WTC11 (cell line): ENCODE results near the gene SNX14. TPM values are rescaled to one million over a fixed set of nuclear protein-coding genes. Genes with fewer than 3 reads are reported as not detected.

ENCODE experiments used
- ATAC-seq: fragments of 200-7000 bp; cut with Tn5 transposase; 2 replicates; pipeline ENCODE4 v1.10.0; 2021; ENCODE audit warnings: mild to moderate bottlenecking, moderate library complexity
- CTCF ChIA-PET: fragments of 300-600 bp; sonication (Branson Sonifier 250); formaldehyde crosslinking; loops from one replicate; lab custom pipeline; 2021; ENCODE audit warnings: antibody characterized with exemption; lab: Charles Lee
- POLR2A ChIA-PET: fragments of 350-600 bp; sonication (Branson Sonifier 250); formaldehyde crosslinking; loops from one replicate; lab custom pipeline; 2021; ENCODE audit warnings: antibody characterized with exemption; lab: Charles Lee
- DNase-seq: peaks from one replicate; pipeline ENCODE4 v3.0.0; 2021; ENCODE audit warnings: low spot score
- H3K27ac Mint-ChIP-seq: 2 replicates; pipeline ENCODE4 v1.8.0; 2021; ENCODE audit warnings: mixed read lengths
- H3K27me3 Mint-ChIP-seq: 2 replicates; pipeline ENCODE4 v1.8.0; 2021; ENCODE audit warnings: low read depth, mild to moderate bottlenecking, moderate library complexity, mixed read lengths
- H3K36me3 Mint-ChIP-seq: 2 replicates; pipeline ENCODE4 v1.8.0; 2021; ENCODE audit warnings: mixed read lengths
- H3K4me1 Mint-ChIP-seq: 2 replicates; pipeline ENCODE4 v1.8.0; 2022; ENCODE audit warnings: mixed read lengths
- H3K4me3 Mint-ChIP-seq: 2 replicates; pipeline ENCODE4 v1.8.0; 2021; ENCODE audit warnings: mild to moderate bottlenecking, moderate library complexity, mixed read lengths
- H3K9me3 Mint-ChIP-seq: 2 replicates; pipeline ENCODE4 v1.8.0; 2021; ENCODE audit warnings: mixed read lengths
- CREM ChIP-seq: sonication (generic); formaldehyde crosslinking; IDR thresholded peaks from 2 replicates; pipeline ENCODE4 v1.8.1; 2022; ENCODE audit warnings: mild to moderate bottlenecking, missing genetic modification reagents, moderate library complexity
- ELF4 ChIP-seq: sonication (generic); formaldehyde crosslinking; IDR thresholded peaks from 2 replicates; pipeline ENCODE4 v1.8.1; 2022; ENCODE audit warnings: low read depth, mild to moderate bottlenecking, moderate library complexity, missing genetic modification reagents
- FOXP1 ChIP-seq: sonication (generic); formaldehyde crosslinking; IDR thresholded peaks from 2 replicates; pipeline ENCODE4 v1.8.0; 2022; ENCODE audit warnings: missing genetic modification reagents, mild to moderate bottlenecking, moderate library complexity, borderline replicate concordance
- GTF2I ChIP-seq: fragments of 250-450 bp; sonication (Bioruptor Pico); conservative IDR thresholded peaks from 2 replicates; pipeline ENCODE4 v1.4.0; 2021; ENCODE audit warnings: mild to moderate bottlenecking
- NR2C2 ChIP-seq: sonication (generic); formaldehyde crosslinking; IDR thresholded peaks from 2 replicates; pipeline ENCODE4 v1.8.0; 2022; ENCODE audit warnings: mild to moderate bottlenecking, missing genetic modification reagents
- PRRX2 ChIP-seq: fragments of 250-450 bp; sonication (Bioruptor Pico); IDR thresholded peaks from 2 replicates; pipeline ENCODE4 v1.8.0; 2021; ENCODE audit warnings: mild to moderate bottlenecking
- SOX15 ChIP-seq: fragments of 250-450 bp; sonication (Bioruptor Pico); IDR thresholded peaks from 2 replicates; pipeline ENCODE4 v1.9.0; 2021; ENCODE audit warnings: mild to moderate bottlenecking
- ZNF121 ChIP-seq: sonication (generic); formaldehyde crosslinking; IDR thresholded peaks from 2 replicates; pipeline ENCODE4 v1.8.0; 2023; ENCODE audit warnings: missing genetic modification reagents
- ZNF396 ChIP-seq: fragments of 250-450 bp; sonication (Bioruptor Pico); IDR thresholded peaks from 2 replicates; pipeline ENCODE4 v1.8.0; 2021; ENCODE audit warnings: mild to moderate bottlenecking, moderate library complexity, borderline replicate concordance
- ZNF416 ChIP-seq: fragments of 250-450 bp; sonication (Bioruptor Pico); IDR thresholded peaks from 2 replicates; pipeline ENCODE4 v1.9.0; 2021; ENCODE audit warnings: mild to moderate bottlenecking, inconsistent platforms
- ZNF671 ChIP-seq: fragments of 250-450 bp; sonication (Bioruptor Pico); IDR thresholded peaks from 2 replicates; pipeline ENCODE4 v1.8.0; 2021; ENCODE audit warnings: mild to moderate bottlenecking
- total RNA-seq: library from RNA; stranded (reverse); gene quantifications from 3 replicates; pipeline ENCODE4 v1.2.3, GENCODE V29; 2021
- TF ChIP-seq, protein P1 (sequence below): fragments of 250-450 bp; sonication (Bioruptor Pico); IDR thresholded peaks from 2 replicates; pipeline ENCODE4 v1.9.0; 2021; ENCODE audit warnings: mild to moderate bottlenecking, borderline replicate concordance
- TF ChIP-seq, protein P2 (sequence below): sonication (generic); formaldehyde crosslinking; IDR thresholded peaks from 2 replicates; pipeline ENCODE4 v1.8.0; 2023; ENCODE audit warnings: mild to moderate bottlenecking, missing genetic modification reagents
- TF ChIP-seq, protein P3 (sequence below): sonication (generic); formaldehyde crosslinking; IDR thresholded peaks from 2 replicates; pipeline ENCODE4 v1.8.0; 2022; ENCODE audit warnings: mild to moderate bottlenecking, missing genetic modification reagents
- TF ChIP-seq, protein P4 (sequence below): fragments of 250-450 bp; sonication (Bioruptor Pico); IDR thresholded peaks from 2 replicates; pipeline ENCODE4 v1.9.0; 2021; ENCODE audit warnings: mild to moderate bottlenecking
- TF ChIP-seq, protein P5 (sequence below): fragments of 200-600 bp; IDR thresholded peaks from 2 replicates; pipeline ENCODE4 v1.8.0; 2022; ENCODE audit warnings: antibody characterized with exemption
- TF ChIP-seq, protein P6 (sequence below): sonication (generic); formaldehyde crosslinking; IDR thresholded peaks from 2 replicates; pipeline ENCODE4 v1.8.0; 2023; ENCODE audit warnings: missing genetic modification reagents
- TF ChIP-seq, protein P7 (sequence below): fragments of 250-450 bp; sonication (Bioruptor Pico); IDR thresholded peaks from 2 replicates; pipeline ENCODE4 v1.8.0; 2021; ENCODE audit warnings: mild to moderate bottlenecking
- TF ChIP-seq, protein P8 (sequence below): sonication (generic); formaldehyde crosslinking; IDR thresholded peaks from 2 replicates; pipeline ENCODE4 v1.8.1; 2023; ENCODE audit warnings: mild to moderate bottlenecking, moderate library complexity, missing genetic modification reagents
- TF ChIP-seq, protein P9 (sequence below): sonication (generic); formaldehyde crosslinking; IDR thresholded peaks from 2 replicates; pipeline ENCODE4 v1.8.1; 2022; ENCODE audit warnings: missing genetic modification reagents, borderline replicate concordance

SNX14 gene
- total RNA-seq, 1 experiment from 2014 or later, result 34.3 TPM

DNA sequence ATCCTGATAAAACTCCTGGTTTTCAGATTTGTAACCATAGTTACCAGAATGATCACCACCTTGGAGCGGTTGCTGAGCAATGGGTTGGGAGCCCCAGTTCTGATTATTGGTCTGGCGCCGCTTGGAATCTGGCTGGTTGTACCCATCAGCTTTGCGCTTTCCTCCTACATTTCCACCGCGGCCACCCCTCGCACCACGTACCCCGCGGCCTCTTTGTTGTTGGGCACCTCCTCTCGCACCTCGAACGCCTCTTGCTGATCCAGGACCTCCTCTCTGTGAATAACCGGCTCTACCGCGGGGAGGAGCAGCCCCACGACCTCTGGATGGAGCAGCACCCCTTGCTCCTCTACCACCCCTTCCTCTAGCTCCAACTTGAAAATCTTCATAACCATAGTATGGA, 21.1 kb upstream of the SNX14 start (continued):
- TF ChIP-seq, protein P1, sequence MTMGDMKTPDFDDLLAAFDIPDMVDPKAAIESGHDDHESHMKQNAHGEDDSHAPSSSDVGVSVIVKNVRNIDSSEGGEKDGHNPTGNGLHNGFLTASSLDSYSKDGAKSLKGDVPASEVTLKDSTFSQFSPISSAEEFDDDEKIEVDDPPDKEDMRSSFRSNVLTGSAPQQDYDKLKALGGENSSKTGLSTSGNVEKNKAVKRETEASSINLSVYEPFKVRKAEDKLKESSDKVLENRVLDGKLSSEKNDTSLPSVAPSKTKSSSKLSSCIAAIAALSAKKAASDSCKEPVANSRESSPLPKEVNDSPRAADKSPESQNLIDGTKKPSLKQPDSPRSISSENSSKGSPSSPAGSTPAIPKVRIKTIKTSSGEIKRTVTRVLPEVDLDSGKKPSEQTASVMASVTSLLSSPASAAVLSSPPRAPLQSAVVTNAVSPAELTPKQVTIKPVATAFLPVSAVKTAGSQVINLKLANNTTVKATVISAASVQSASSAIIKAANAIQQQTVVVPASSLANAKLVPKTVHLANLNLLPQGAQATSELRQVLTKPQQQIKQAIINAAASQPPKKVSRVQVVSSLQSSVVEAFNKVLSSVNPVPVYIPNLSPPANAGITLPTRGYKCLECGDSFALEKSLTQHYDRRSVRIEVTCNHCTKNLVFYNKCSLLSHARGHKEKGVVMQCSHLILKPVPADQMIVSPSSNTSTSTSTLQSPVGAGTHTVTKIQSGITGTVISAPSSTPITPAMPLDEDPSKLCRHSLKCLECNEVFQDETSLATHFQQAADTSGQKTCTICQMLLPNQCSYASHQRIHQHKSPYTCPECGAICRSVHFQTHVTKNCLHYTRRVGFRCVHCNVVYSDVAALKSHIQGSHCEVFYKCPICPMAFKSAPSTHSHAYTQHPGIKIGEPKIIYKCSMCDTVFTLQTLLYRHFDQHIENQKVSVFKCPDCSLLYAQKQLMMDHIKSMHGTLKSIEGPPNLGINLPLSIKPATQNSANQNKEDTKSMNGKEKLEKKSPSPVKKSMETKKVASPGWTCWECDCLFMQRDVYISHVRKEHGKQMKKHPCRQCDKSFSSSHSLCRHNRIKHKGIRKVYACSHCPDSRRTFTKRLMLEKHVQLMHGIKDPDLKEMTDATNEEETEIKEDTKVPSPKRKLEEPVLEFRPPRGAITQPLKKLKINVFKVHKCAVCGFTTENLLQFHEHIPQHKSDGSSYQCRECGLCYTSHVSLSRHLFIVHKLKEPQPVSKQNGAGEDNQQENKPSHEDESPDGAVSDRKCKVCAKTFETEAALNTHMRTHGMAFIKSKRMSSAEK, result no peak
- TF ChIP-seq FOXP1 (CRISPR knock-in tag), result no peak
- TF ChIP-seq, protein P2, sequence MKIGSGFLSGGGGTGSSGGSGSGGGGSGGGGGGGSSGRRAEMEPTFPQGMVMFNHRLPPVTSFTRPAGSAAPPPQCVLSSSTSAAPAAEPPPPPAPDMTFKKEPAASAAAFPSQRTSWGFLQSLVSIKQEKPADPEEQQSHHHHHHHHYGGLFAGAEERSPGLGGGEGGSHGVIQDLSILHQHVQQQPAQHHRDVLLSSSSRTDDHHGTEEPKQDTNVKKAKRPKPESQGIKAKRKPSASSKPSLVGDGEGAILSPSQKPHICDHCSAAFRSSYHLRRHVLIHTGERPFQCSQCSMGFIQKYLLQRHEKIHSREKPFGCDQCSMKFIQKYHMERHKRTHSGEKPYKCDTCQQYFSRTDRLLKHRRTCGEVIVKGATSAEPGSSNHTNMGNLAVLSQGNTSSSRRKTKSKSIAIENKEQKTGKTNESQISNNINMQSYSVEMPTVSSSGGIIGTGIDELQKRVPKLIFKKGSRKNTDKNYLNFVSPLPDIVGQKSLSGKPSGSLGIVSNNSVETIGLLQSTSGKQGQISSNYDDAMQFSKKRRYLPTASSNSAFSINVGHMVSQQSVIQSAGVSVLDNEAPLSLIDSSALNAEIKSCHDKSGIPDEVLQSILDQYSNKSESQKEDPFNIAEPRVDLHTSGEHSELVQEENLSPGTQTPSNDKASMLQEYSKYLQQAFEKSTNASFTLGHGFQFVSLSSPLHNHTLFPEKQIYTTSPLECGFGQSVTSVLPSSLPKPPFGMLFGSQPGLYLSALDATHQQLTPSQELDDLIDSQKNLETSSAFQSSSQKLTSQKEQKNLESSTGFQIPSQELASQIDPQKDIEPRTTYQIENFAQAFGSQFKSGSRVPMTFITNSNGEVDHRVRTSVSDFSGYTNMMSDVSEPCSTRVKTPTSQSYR (CRISPR knock-in tag), result no peak
- TF ChIP-seq, protein P3, sequence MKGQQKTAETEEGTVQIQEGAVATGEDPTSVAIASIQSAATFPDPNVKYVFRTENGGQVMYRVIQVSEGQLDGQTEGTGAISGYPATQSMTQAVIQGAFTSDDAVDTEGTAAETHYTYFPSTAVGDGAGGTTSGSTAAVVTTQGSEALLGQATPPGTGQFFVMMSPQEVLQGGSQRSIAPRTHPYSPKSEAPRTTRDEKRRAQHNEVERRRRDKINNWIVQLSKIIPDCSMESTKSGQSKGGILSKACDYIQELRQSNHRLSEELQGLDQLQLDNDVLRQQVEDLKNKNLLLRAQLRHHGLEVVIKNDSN, result no peak

DNA sequence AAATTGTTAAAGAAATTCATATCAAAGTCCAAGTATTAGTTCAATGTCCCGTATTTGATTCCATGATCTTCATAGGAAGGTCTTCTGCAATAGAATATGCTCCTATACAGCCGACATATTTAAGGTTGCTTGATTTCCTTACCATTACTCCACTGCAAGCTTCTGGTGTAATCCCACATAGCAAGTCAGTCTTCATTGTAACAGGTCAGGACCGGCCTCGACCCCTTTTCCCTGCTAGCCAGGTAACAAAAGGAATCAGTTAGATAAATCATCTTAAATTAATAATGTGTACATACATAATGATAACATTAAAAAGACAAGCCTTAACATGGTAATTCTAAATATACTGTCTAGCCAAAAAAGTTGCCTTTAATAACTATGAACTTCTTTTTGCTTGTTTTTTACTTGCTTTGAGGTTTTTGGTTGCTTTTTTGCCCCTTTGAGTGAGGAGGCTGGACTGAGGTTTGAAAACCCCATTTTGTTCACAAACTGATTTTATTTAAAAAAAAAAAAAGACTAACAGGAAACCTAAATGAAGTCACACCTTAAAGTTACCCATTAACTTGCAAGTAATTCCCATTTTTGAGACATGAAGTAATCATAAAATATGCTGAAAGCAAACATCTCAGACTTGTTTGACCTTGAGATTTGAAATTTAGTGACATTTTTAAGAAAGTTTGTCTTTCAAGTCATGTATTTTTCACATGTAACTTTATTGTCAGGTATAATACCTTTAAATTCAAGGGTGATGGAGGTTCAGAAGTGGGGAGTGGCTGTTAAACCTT, 19.2 kb upstream of the SNX14 start:
- ATAC-seq (no peak), DNase-seq (no peak)
- Mint-ChIP-seq H3K27ac (no peak overlapping the region), H3K9me3 (no peaks in the 10 kb centered on the region), H3K4me1 (0 out of 2 replicates have a peak, but pooled peaks cover 4% of the 10 kb centered on the region), H3K36me3 (peaks cover 59% of the 10 kb centered on the region), H3K27me3 (no peaks in the 10 kb centered on the region), H3K4me3 (no peak overlapping the region)
- ChIA-PET CTCF (no interaction called here), POLR2A (no interaction called here)
- TF ChIP-seq CREM (CRISPR knock-in tag) (no peak), NR2C2 (CRISPR knock-in tag) (no peak), GTF2I (CRISPR knock-in tag) (no peak), ZNF121 (CRISPR knock-in tag) (no peak), PRRX2 (no peak), SOX15 (CRISPR knock-in tag) (no peak), ZNF671 (no peak), ZNF416 (CRISPR knock-in tag) (no peak), ZNF396 (CRISPR knock-in tag) (no peak), ELF4 (CRISPR knock-in tag) (no peak)
- TF ChIP-seq, protein P4, sequence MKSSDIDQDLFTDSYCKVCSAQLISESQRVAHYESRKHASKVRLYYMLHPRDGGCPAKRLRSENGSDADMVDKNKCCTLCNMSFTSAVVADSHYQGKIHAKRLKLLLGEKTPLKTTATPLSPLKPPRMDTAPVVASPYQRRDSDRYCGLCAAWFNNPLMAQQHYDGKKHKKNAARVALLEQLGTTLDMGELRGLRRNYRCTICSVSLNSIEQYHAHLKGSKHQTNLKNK (CRISPR knock-in tag), result no peak
- TF ChIP-seq, protein P5, sequence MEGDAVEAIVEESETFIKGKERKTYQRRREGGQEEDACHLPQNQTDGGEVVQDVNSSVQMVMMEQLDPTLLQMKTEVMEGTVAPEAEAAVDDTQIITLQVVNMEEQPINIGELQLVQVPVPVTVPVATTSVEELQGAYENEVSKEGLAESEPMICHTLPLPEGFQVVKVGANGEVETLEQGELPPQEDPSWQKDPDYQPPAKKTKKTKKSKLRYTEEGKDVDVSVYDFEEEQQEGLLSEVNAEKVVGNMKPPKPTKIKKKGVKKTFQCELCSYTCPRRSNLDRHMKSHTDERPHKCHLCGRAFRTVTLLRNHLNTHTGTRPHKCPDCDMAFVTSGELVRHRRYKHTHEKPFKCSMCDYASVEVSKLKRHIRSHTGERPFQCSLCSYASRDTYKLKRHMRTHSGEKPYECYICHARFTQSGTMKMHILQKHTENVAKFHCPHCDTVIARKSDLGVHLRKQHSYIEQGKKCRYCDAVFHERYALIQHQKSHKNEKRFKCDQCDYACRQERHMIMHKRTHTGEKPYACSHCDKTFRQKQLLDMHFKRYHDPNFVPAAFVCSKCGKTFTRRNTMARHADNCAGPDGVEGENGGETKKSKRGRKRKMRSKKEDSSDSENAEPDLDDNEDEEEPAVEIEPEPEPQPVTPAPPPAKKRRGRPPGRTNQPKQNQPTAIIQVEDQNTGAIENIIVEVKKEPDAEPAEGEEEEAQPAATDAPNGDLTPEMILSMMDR, result no peak
- TF ChIP-seq, protein P6, sequence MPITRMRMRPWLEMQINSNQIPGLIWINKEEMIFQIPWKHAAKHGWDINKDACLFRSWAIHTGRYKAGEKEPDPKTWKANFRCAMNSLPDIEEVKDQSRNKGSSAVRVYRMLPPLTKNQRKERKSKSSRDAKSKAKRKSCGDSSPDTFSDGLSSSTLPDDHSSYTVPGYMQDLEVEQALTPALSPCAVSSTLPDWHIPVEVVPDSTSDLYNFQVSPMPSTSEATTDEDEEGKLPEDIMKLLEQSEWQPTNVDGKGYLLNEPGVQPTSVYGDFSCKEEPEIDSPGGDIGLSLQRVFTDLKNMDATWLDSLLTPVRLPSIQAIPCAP, result no peak
- TF ChIP-seq, protein P7, sequence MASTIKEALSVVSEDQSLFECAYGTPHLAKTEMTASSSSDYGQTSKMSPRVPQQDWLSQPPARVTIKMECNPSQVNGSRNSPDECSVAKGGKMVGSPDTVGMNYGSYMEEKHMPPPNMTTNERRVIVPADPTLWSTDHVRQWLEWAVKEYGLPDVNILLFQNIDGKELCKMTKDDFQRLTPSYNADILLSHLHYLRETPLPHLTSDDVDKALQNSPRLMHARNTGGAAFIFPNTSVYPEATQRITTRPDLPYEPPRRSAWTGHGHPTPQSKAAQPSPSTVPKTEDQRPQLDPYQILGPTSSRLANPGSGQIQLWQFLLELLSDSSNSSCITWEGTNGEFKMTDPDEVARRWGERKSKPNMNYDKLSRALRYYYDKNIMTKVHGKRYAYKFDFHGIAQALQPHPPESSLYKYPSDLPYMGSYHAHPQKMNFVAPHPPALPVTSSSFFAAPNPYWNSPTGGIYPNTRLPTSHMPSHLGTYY (CRISPR knock-in tag), result peak; percentile 9; the same call in 1 of the 2 replicates
- TF ChIP-seq, protein P8, sequence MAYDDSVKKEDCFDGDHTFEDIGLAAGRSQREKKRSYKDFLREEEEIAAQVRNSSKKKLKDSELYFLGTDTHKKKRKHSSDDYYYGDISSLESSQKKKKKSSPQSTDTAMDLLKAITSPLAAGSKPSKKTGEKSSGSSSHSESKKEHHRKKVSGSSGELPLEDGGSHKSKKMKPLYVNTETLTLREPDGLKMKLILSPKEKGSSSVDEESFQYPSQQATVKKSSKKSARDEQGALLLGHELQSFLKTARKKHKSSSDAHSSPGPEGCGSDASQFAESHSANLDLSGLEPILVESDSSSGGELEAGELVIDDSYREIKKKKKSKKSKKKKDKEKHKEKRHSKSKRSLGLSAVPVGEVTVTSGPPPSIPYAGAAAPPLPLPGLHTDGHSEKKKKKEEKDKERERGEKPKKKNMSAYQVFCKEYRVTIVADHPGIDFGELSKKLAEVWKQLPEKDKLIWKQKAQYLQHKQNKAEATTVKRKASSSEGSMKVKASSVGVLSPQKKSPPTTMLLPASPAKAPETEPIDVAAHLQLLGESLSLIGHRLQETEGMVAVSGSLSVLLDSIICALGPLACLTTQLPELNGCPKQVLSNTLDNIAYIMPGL, result no peak
- TF ChIP-seq, protein P9, sequence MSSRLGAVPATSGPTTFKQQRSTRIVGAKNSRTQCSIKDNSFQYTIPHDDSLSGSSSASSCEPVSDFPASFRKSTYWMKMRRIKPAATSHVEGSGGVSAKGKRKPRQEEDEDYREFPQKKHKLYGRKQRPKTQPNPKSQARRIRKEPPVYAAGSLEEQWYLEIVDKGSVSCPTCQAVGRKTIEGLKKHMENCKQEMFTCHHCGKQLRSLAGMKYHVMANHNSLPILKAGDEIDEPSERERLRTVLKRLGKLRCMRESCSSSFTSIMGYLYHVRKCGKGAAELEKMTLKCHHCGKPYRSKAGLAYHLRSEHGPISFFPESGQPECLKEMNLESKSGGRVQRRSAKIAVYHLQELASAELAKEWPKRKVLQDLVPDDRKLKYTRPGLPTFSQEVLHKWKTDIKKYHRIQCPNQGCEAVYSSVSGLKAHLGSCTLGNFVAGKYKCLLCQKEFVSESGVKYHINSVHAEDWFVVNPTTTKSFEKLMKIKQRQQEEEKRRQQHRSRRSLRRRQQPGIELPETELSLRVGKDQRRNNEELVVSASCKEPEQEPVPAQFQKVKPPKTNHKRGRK (CRISPR knock-in tag), result no peak
